ENCODE results near the gene NAA60.

- TF ChIP-seq, protein P1, sequence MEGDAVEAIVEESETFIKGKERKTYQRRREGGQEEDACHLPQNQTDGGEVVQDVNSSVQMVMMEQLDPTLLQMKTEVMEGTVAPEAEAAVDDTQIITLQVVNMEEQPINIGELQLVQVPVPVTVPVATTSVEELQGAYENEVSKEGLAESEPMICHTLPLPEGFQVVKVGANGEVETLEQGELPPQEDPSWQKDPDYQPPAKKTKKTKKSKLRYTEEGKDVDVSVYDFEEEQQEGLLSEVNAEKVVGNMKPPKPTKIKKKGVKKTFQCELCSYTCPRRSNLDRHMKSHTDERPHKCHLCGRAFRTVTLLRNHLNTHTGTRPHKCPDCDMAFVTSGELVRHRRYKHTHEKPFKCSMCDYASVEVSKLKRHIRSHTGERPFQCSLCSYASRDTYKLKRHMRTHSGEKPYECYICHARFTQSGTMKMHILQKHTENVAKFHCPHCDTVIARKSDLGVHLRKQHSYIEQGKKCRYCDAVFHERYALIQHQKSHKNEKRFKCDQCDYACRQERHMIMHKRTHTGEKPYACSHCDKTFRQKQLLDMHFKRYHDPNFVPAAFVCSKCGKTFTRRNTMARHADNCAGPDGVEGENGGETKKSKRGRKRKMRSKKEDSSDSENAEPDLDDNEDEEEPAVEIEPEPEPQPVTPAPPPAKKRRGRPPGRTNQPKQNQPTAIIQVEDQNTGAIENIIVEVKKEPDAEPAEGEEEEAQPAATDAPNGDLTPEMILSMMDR (IDR thresholded peaks at IDR 0.05) = peak in 4 of 7 experiments; percentile 26 to 61 (median 46)
- TF ChIP-seq EP300 (IDR thresholded peaks at IDR 0.05) (no peak), POLR2A (IDR thresholded peaks at IDR 0.05) (peak in 1 of 4 donors; percentile 14), POLR2AphosphoS5 (IDR thresholded peaks at IDR 0.05) (peak; percentile 36 to 88 (median 71))
These were observed 14.2 kb downstream of the NAA60 start for GRCh38 chr16:3457434-3458252.

All from stomach (tissue), 4 donors.